ENCODE measurements around the gene PRR20C.
"Not testable (repeated sequence)": the region's sequence is repeated elsewhere in the genome, so short reads cannot be mapped to it uniquely, and the experiment has no call there.

The PRR20C gene

GRCh38 chr13:57153761-57154160, at the start of gene PRR20C:
PRR20C (plus strand) TSS chr13:57154061; CDS start chr13:57154448, 387 bp downstream.
- not testable (repeated sequence) for FAIRE-seq

GRCh38 chr13:57114945-57115344, 38.9 kb upstream of the PRR20C start:
- FAIRE-seq = no peak

GRCh38 chr13:57123681-57124080, 30.2 kb upstream of the PRR20C start:
- no peak for FAIRE-seq

GRCh38 chr13:57128909-57129308, 25.0 kb upstream of the PRR20C start:
- no peak for FAIRE-seq

GRCh38 chr13:57136093-57136492, 17.8 kb upstream of the PRR20C start:
- no peak for FAIRE-seq

- FAIRE-seq = no peak
Measured at GRCh38 chr13:57137585-57137984, 16.3 kb upstream of the PRR20C start.

- no peak for FAIRE-seq
Measured at GRCh38 chr13:57138988-57139387, 14.9 kb upstream of the PRR20C start.

GRCh38 chr13:57139781-57140180, 14.1 kb upstream of the PRR20C start:
- FAIRE-seq = not testable (repeated sequence)

GRCh38 chr13:57140235-57140968, 13.5 kb upstream of the PRR20C start, which contains the start of gene PRR20A:
PRR20A (plus strand) TSS chr13:57140918; CDS start chr13:57141305, 387 bp downstream.
- not testable (repeated sequence) for FAIRE-seq

- FAIRE-seq = not testable (repeated sequence)
Measured at GRCh38 chr13:57147188-57147587, 6.7 kb upstream of the PRR20C start, which contains the start of gene PRR20B. PRR20B (plus strand) TSS chr13:57147488; CDS start chr13:57147875, 387 bp downstream.

- not testable (repeated sequence) for FAIRE-seq
Measured at GRCh38 chr13:57148106-57148505, 5.8 kb upstream of the PRR20C start.

- not testable (repeated sequence) for FAIRE-seq
Measured at GRCh38 chr13:57160332-57160731, 6.5 kb downstream of the PRR20C start, which contains the start of gene PRR20D. PRR20D (plus strand) TSS chr13:57160632; CDS start chr13:57161019, 387 bp downstream.

- not testable (repeated sequence) for FAIRE-seq
Measured at GRCh38 chr13:57166897-57167296, 13.0 kb downstream of the PRR20C start, which contains the start of gene PRR20E. PRR20E (plus strand) TSS chr13:57167197; CDS start chr13:57167584, 387 bp downstream.

GRCh38 chr13:57191667-57192066, 37.8 kb downstream of the PRR20C start:
- FAIRE-seq = no peak

All from colon (tissue), 2 donors.